ENCODE data around the gene MAT2B. TPM values are rescaled to one million over a fixed set of nuclear protein-coding genes. Genes with fewer than 3 reads are reported as not detected.

Gene MAT2B
- 114 TPM in 2 replicates for total RNA-seq

- intact Hi-C loops (cut with micrococcal nuclease), result loop anchor here (1.0 kb wide), 2 partner anchors 45 to 68 kb away; partner anchors contain the start of genes CCNG1, HMMR and NUDCD2
Observed at GRCh38 chr5:163505368-163506094, at the start of gene MAT2B. Gene MAT2B (plus strand): TSS chr5:163505619. CDS start chr5:163505687, 68 bp downstream.

GRCh38 chr5:163456029-163456589 is 49.3 kb upstream of the MAT2B start:
- intact Hi-C loops (cut with micrococcal nuclease), result no loop called here

- intact Hi-C loops (cut with micrococcal nuclease), result no loop called here
Observed at GRCh38 chr5:163456840-163457239, 48.6 kb upstream of the MAT2B start.

GRCh38 chr5:163458778-163459385 is 46.5 kb upstream of the MAT2B start:
- intact Hi-C loops (cut with micrococcal nuclease), result loop anchor here (1.0 kb wide), 1 partner anchor 8 kb away; no protein-coding TSS in a partner anchor

- intact Hi-C loops (cut with micrococcal nuclease), result loop anchor here (1.0 kb wide), 1 partner anchor 8 kb away; no protein-coding TSS in a partner anchor
Observed at GRCh38 chr5:163459462-163459818, 46.0 kb upstream of the MAT2B start.

GRCh38 chr5:163459819-163460561 is 45.4 kb upstream of the MAT2B start, which contains the start of gene NUDCD2:
Gene NUDCD2 (minus strand): TSS chr5:163460102. CDS start chr5:163460050, 52 bp downstream.
- intact Hi-C loops (cut with micrococcal nuclease), result loop anchor here (1.0 kb wide), 3 partner anchors 9 to 45 kb away; partner anchors contain the start of genes CCNG1 and MAT2B

GRCh38 chr5:163460562-163461171 is 44.8 kb upstream of the MAT2B start, which contains the start of gene HMMR:
Gene HMMR (plus strand): TSS chr5:163460632. CDS start chr5:163460693, 61 bp downstream.
- intact Hi-C loops (cut with micrococcal nuclease), result loop anchor here (1.0 kb wide), 2 partner anchors 23 to 45 kb away; partner anchors contain the start of genes CCNG1 and MAT2B

GRCh38 chr5:163463063-163463435 is 42.4 kb upstream of the MAT2B start:
- intact Hi-C loops (cut with micrococcal nuclease), result loop anchor here (2.0 kb wide), 1 partner anchor 16 kb away; no protein-coding TSS in a partner anchor

GRCh38 chr5:163467682-163468081 is 37.7 kb upstream of the MAT2B start:
- intact Hi-C loops (cut with micrococcal nuclease), result no loop called here

GRCh38 chr5:163473635-163474243 is 31.7 kb upstream of the MAT2B start:
- intact Hi-C loops (cut with micrococcal nuclease), result loop anchor here (1.0 kb wide), 1 partner anchor 30 kb away; no protein-coding TSS in a partner anchor

- intact Hi-C loops (cut with micrococcal nuclease), result no loop called here
Observed at GRCh38 chr5:163475411-163475810, 30.0 kb upstream of the MAT2B start.

GRCh38 chr5:163478126-163478981 is 27.1 kb upstream of the MAT2B start:
- intact Hi-C loops (cut with micrococcal nuclease), result loop anchor here (2.0 kb wide), 1 partner anchor 16 kb away; no protein-coding TSS in a partner anchor

- intact Hi-C loops (cut with micrococcal nuclease), result loop anchor here (2.0 kb wide), 1 partner anchor 16 kb away; no protein-coding TSS in a partner anchor
Observed at GRCh38 chr5:163478982-163479271, 26.5 kb upstream of the MAT2B start.

- intact Hi-C loops (cut with micrococcal nuclease), result loop anchor here (1.0 kb wide), 1 partner anchor 14 kb away; no protein-coding TSS in a partner anchor
Observed at GRCh38 chr5:163489055-163489744, 16.2 kb upstream of the MAT2B start.

GRCh38 chr5:163489745-163490075 is 15.7 kb upstream of the MAT2B start:
- intact Hi-C loops (cut with micrococcal nuclease), result loop anchor here (1.0 kb wide), 1 partner anchor 14 kb away; no protein-coding TSS in a partner anchor

- intact Hi-C loops (cut with micrococcal nuclease), result no loop called here
Observed at GRCh38 chr5:163496286-163496685, 9.1 kb upstream of the MAT2B start.

- intact Hi-C loops (cut with micrococcal nuclease), result no loop called here
Observed at GRCh38 chr5:163497315-163497714, 8.1 kb upstream of the MAT2B start.

GRCh38 chr5:163498886-163499285 is 6.5 kb upstream of the MAT2B start:
- intact Hi-C loops (cut with micrococcal nuclease), result no loop called here

- intact Hi-C loops (cut with micrococcal nuclease), result no loop called here
Observed at GRCh38 chr5:163502521-163502920, 2.9 kb upstream of the MAT2B start.

All from T-helper 1 cell treated with Interleukin-12 subunit alpha and Interleukin-12 subunit beta and Interleukin-4 antibody, amounts not matched to agents 30 ng/mL and 1 ng/mL, for 36 hours (primary cell).